GM23338 (cell line): ENCODE data around the gene TCF3. TPM values are rescaled to one million over a fixed set of nuclear protein-coding genes. Genes with fewer than 3 reads are reported as not detected.

Source experiments
- ATAC-seq: fragments of 200-7000 bp; cut with Tn5 transposase; 3 replicates; pipeline ENCODE4 v1.9.1; 2020
- DNase-seq: peaks from one replicate; pipeline ENCODE4 v3.0.0-alpha.2; 2015; ENCODE audit warnings: low spot score
- H2AFZ ChIP-seq: fragments of 200-600 bp; sonication (generic); 2 replicates; pipeline ENCODE4 v1.8.0; 2016; ENCODE audit warnings: antibody characterized with exemption, mild to moderate bottlenecking, moderate library complexity
- H3F3A ChIP-seq: fragments of 200-600 bp; sonication (generic); replicated peaks from 2 replicates; pipeline ENCODE4 v1.8.0; 2017; ENCODE audit warnings: antibody characterized with exemption, mixed run types, low read depth
- H3K27ac ChIP-seq: fragments of 200-600 bp; sonication (generic); 2 replicates; pipeline ENCODE4 v1.6.1; 2016; ENCODE audit warnings: low read depth
- H3K27me3 ChIP-seq: fragments of 200-600 bp; sonication (generic); 2 replicates; pipeline ENCODE4 v1.8.0; 2016; ENCODE audit warnings: mild to moderate bottlenecking, mixed run types, moderate library complexity; ENCODE audit not compliant: insufficient read depth
- H3K36me3 ChIP-seq: fragments of 200-600 bp; sonication (generic); 2 replicates; pipeline ENCODE4 v1.8.0; 2016; ENCODE audit warnings: mild to moderate bottlenecking; ENCODE audit not compliant: insufficient read depth
- H3K4me1 ChIP-seq: fragments of 200-600 bp; sonication (generic); 2 replicates; pipeline ENCODE4 v1.8.0; 2016; ENCODE audit warnings: mild to moderate bottlenecking, moderate library complexity; ENCODE audit not compliant: insufficient read depth
- H3K4me2 ChIP-seq: fragments of 200-600 bp; sonication (generic); 2 replicates; pipeline ENCODE4 v1.7.1; 2017; ENCODE audit warnings: mixed run types
- H3K4me3 ChIP-seq: fragments of 200-600 bp; sonication (generic); 2 replicates; pipeline ENCODE4 v1.6.1; 2016; ENCODE audit warnings: mixed run types
- H3K79me2 ChIP-seq: fragments of 200-600 bp; sonication (generic); replicated peaks from 2 replicates; pipeline ENCODE4 v1.8.0; 2017; ENCODE audit warnings: mild to moderate bottlenecking; ENCODE audit not compliant: insufficient read depth
- H3K9me2 ChIP-seq: fragments of 200-600 bp; sonication (generic); 2 replicates; pipeline ENCODE4 v1.8.0; 2017; ENCODE audit not compliant: insufficient read depth
- H4K20me1 ChIP-seq: fragments of 200-600 bp; sonication (generic); replicated peaks from 2 replicates; pipeline ENCODE4 v1.8.0; 2017; ENCODE audit warnings: mild to moderate bottlenecking; ENCODE audit not compliant: insufficient read depth
- H3K27ac Mint-ChIP-seq: 2 replicates; pipeline ENCODE4 v1.8.0; 2020; ENCODE audit warnings: inconsistent platforms, mild to moderate bottlenecking, moderate library complexity, mixed read lengths
- H3K27me3 Mint-ChIP-seq: 3 replicates; pipeline ENCODE4 v1.8.0; 2022; ENCODE audit warnings: low read depth, mild to moderate bottlenecking, moderate library complexity, mixed read lengths, inconsistent platforms; ENCODE audit not compliant: insufficient read depth, poor library complexity
- H3K36me3 Mint-ChIP-seq: 3 replicates; pipeline ENCODE4 v1.8.0; 2021; ENCODE audit warnings: low read depth, mild to moderate bottlenecking, inconsistent platforms, moderate library complexity, mixed read lengths
- H3K4me1 Mint-ChIP-seq: 3 replicates; pipeline ENCODE4 v1.8.0; 2020; ENCODE audit warnings: mild to moderate bottlenecking, inconsistent platforms, mixed read lengths
- H3K4me3 Mint-ChIP-seq: 3 replicates; pipeline ENCODE4 v1.8.0; 2021; ENCODE audit warnings: moderate library complexity, mild to moderate bottlenecking, inconsistent platforms, mixed read lengths
- H3K9me3 Mint-ChIP-seq: 3 replicates; pipeline ENCODE4 v1.8.0; 2020; ENCODE audit warnings: moderate library complexity, mild to moderate bottlenecking, inconsistent platforms, mixed read lengths
- CREB1 ChIP-seq: fragments of 250-450 bp; sonication (Bioruptor Pico); IDR thresholded peaks from 2 replicates; pipeline ENCODE4 v1.5.0; 2020; ENCODE audit warnings: low read depth, mild to moderate bottlenecking, moderate library complexity
- ETS1 ChIP-seq: IDR thresholded peaks from 2 replicates; pipeline ENCODE4 v1.6.1; 2016; ENCODE audit warnings: antibody characterized with exemption
- EZH2 ChIP-seq: fragments of 200-600 bp; sonication (generic); IDR thresholded peaks from one replicate; pipeline ENCODE4 v1.8.0; 2017; ENCODE audit warnings: antibody characterized with exemption, mild to moderate bottlenecking, low read depth; ENCODE audit not compliant: unreplicated experiment
- EZH2phosphoT487 ChIP-seq: fragments of 200-600 bp; sonication (generic); IDR thresholded peaks from one replicate; pipeline ENCODE4 v1.8.1; 2018; ENCODE audit warnings: antibody characterized with exemption; ENCODE audit not compliant: unreplicated experiment
- NANOG ChIP-seq: IDR thresholded peaks from 2 replicates; pipeline ENCODE4 v1.6.1; 2016; ENCODE audit warnings: antibody characterized with exemption, borderline replicate concordance
- POLR2AphosphoS5 ChIP-seq: IDR thresholded peaks from 2 replicates; pipeline ENCODE4 v1.6.1; 2016; ENCODE audit warnings: antibody characterized with exemption, low read depth
- STAT1 ChIP-seq: IDR thresholded peaks from one replicate; pipeline ENCODE4 v1.6.1; 2016; ENCODE audit warnings: antibody characterized with exemption; ENCODE audit not compliant: unreplicated experiment
- ZNF114 ChIP-seq: fragments of 250-450 bp; sonication (Bioruptor Pico); IDR thresholded peaks from 2 replicates; pipeline ENCODE4 v1.5.0; 2020; ENCODE audit warnings: mild to moderate bottlenecking, moderate library complexity
- ZNF331 ChIP-seq: fragments of 250-450 bp; sonication (Bioruptor Pico); IDR thresholded peaks from 2 replicates; pipeline ENCODE4 v1.5.0; 2020; ENCODE audit warnings: low read depth, mild to moderate bottlenecking, moderate library complexity
- ZNF462 ChIP-seq: fragments of 250-450 bp; sonication (Bioruptor Pico); IDR thresholded peaks from 2 replicates; pipeline ENCODE4 v1.5.0; 2020; ENCODE audit warnings: mild to moderate bottlenecking, moderate library complexity
- polyA plus RNA-seq: library from polyadenylated mRNA; unstranded; fragments of >200 nt; fragmentation: Nextera tagmentation; extraction: Ambion mirVana; gene quantifications from 2 replicates; pipeline ENCODE4 v1.2.1, GENCODE V29; 2016
- total RNA-seq: library from RNA; depleted of rRNA; stranded (reverse); fragments of >200 nt; shearing (Covaris generic); gene quantifications from 2 replicates; pipeline ENCODE4 v1.2.3, GENCODE V29; 2014

TCF3 gene
- total and polyA plus RNA-seq, 2 experiments from 2014 or later = 166 to 383 TPM

GRCh38 chr19:1661995-1662394 lies 9.6 kb upstream of the TCF3 start:
- Histone ChIP-seq H3K4me1 (no peaks in the 10 kb centered on the region), H2AFZ (no peak overlapping the region), H3K27me3 (peaks cover 6% of the 10 kb centered on the region), H3K27ac (no peak overlapping the region), H3F3A (no peaks in the 10 kb centered on the region), H4K20me1 (no peaks in the 10 kb centered on the region), H3K4me3 (no peak overlapping the region), H3K9me2 (no peaks in the 10 kb centered on the region), H3K4me2 (no peak overlapping the region), H3K79me2 (no peaks in the 10 kb centered on the region), H3K36me3 (no peaks in the 10 kb centered on the region)
- DNase-seq (no peak), ATAC-seq (no peak)
- Mint-ChIP-seq H3K36me3 (peaks cover 3% of the 10 kb centered on the region; the same call in 1 of the 3 replicates), H3K4me1 (peaks cover 3% of the 10 kb centered on the region; the same call in 1 of the 3 replicates), H3K27ac (no peak overlapping the region), H3K27me3 (peaks cover 18% of the 10 kb centered on the region), H3K4me3 (no peak overlapping the region), H3K9me3 (peaks cover 8% of the 10 kb centered on the region; the same call in 2 of the 3 replicates)
- TF ChIP-seq POLR2AphosphoS5 = no peak
- TF ChIP-seq ETS1 = no peak
- TF ChIP-seq CREB1 = no peak
- TF ChIP-seq STAT1 = no peak
- no peak for TF ChIP-seq ZNF114
- TF ChIP-seq ZNF331 (CRISPR knock-in tag) = no peak
- TF ChIP-seq NANOG = no peak
- no peak for TF ChIP-seq ZNF462 (CRISPR knock-in tag)
- TF ChIP-seq EZH2phosphoT487 = no peak
- TF ChIP-seq EZH2 = no peak
